Activated B cell treated with CpG ODN at 0.5 μM for 24 hours (primary cell): ENCODE results near the gene SH2D6. TPM values are rescaled to one million over a fixed set of nuclear protein-coding genes. Genes with fewer than 3 reads are reported as not detected.

Experiments
- ATAC-seq: fragments of 200-7000 bp; cut with Tn5 transposase; one replicate; pipeline ENCODE4 v1.10.0; 2021; ENCODE audit warnings: low read depth, mild to moderate bottlenecking, moderate library complexity
- CTCF ChIA-PET: fragments of 350-600 bp; sonication (Branson Sonifier 250); formaldehyde crosslinking; loops from one replicate; lab custom pipeline; 2021; ENCODE audit warnings: antibody characterized with exemption; lab: Charles Lee
- POLR2A ChIA-PET: fragments of 350-600 bp; sonication (Branson Sonifier 250); formaldehyde crosslinking; loops from one replicate; lab custom pipeline; 2021; ENCODE audit warnings: antibody characterized with exemption; lab: Charles Lee
- DNase-seq: peaks from one replicate; pipeline ENCODE4 v3.0.0; 2022
- H3K27ac Mint-ChIP-seq: one replicate; pipeline ENCODE4 v1.8.0; 2020; ENCODE audit warnings: mixed read lengths
- H3K27me3 Mint-ChIP-seq: one replicate; pipeline ENCODE4 v1.8.0; 2021; ENCODE audit warnings: mixed read lengths
- H3K36me3 Mint-ChIP-seq: one replicate; pipeline ENCODE4 v1.8.0; 2021; ENCODE audit warnings: low read depth, mixed read lengths
- H3K4me1 Mint-ChIP-seq: one replicate; pipeline ENCODE4 v1.8.0; 2021; ENCODE audit warnings: mixed read lengths
- H3K4me3 Mint-ChIP-seq: one replicate; pipeline ENCODE4 v1.8.0; 2020; ENCODE audit warnings: mild to moderate bottlenecking, mixed read lengths
- H3K9me3 Mint-ChIP-seq: one replicate; pipeline ENCODE4 v1.8.0; 2020; ENCODE audit warnings: mixed read lengths
- CTCF ChIP-seq: fragments of 200-600 bp; IDR thresholded peaks from one replicate; pipeline ENCODE4 v1.8.0; 2022; ENCODE audit warnings: antibody characterized with exemption, mild to moderate bottlenecking
- intact Hi-C: fragments of 100-400 bp; cut with micrococcal nuclease; formaldehyde crosslinking; loops from one replicate; pipeline ENCODE4 v1.15.1; 2024
- total RNA-seq: library from RNA; stranded (reverse); gene quantifications from 2 replicates; pipeline ENCODE4 v1.2.3, GENCODE V29; 2022

SH2D6 gene
- total RNA-seq, 1 donor from 2014 or later: 1.6 TPM

- no peaks in the 10 kb centered on the region for H3K9me3 Mint-ChIP-seq
- no peaks in the 10 kb centered on the region for H3K27me3 Mint-ChIP-seq
- no peak for ATAC-seq
- H3K27ac Mint-ChIP-seq: no peak overlapping the region
- H3K36me3 Mint-ChIP-seq: no peaks in the 10 kb centered on the region
- ChIA-PET POLR2A (interaction anchor here (0.9 kb wide), 1 partner anchor 115 kb away, joined by 3 read pairs; the partner anchor contains the start of gene MAT2A), CTCF (interaction anchor here (1.4 to 2.0 kb wide), 3 partner anchors 12 to 128 kb away, joined by 3 to 14 read pairs (median 3); no protein-coding TSS in a partner anchor)
- peaks cover 18% of the 10 kb centered on the region for H3K4me1 Mint-ChIP-seq
- no peak overlapping the region for H3K4me3 Mint-ChIP-seq
- DNase-seq: no peak
- no peak for TF ChIP-seq CTCF
- intact Hi-C loops: loop anchor here (5.0 kb wide), 1 partner anchor 464 kb away; the partner anchor contains the start of gene ST3GAL5
Measured at GRCh38 chr2:85423525-85423924, 5.0 kb downstream of the SH2D6 start.

GRCh38 chr2:85425588-85425987 lies 7.1 kb downstream of the SH2D6 start:
- CTCF ChIA-PET: no interaction called here
- no peak for ATAC-seq
- Mint-ChIP-seq H3K27me3 (no peaks in the 10 kb centered on the region), H3K4me1 (peaks cover 4% of the 10 kb centered on the region), H3K27ac (no peak overlapping the region), H3K36me3 (no peaks in the 10 kb centered on the region), H3K4me3 (no peak overlapping the region), H3K9me3 (no peaks in the 10 kb centered on the region)
- no peak for TF ChIP-seq CTCF
- intact Hi-C loops: no loop called here
- DNase-seq: no peak
- POLR2A ChIA-PET: no interaction called here

- intact Hi-C loops: no loop called here
Measured at GRCh38 chr2:85427300-85427835, 8.9 kb downstream of the SH2D6 start.

GRCh38 chr2:85428343-85428881 lies 9.9 kb downstream of the SH2D6 start:
- POLR2A ChIA-PET: interaction anchor here (0.6 to 2.7 kb wide), 4 partner anchors 10 to 110 kb away, joined by 3 to 11 read pairs (median 6); partner anchors contain the start of gene MAT2A
- no peak for DNase-seq
- no peak for TF ChIP-seq CTCF
- no peaks in the 10 kb centered on the region for H3K9me3 Mint-ChIP-seq
- no peak overlapping the region for H3K4me3 Mint-ChIP-seq
- H3K4me1 Mint-ChIP-seq: no peaks in the 10 kb centered on the region
- no peak for ATAC-seq
- H3K27me3 Mint-ChIP-seq: no peaks in the 10 kb centered on the region
- intact Hi-C loops: no loop called here
- no peak overlapping the region for H3K27ac Mint-ChIP-seq
- no peaks in the 10 kb centered on the region for H3K36me3 Mint-ChIP-seq
- CTCF ChIA-PET: interaction anchor here (1.0 to 1.4 kb wide), 2 partner anchors 9 to 124 kb away, joined by 4 read pairs; no protein-coding TSS in a partner anchor

More at GRCh38 chr2:85427300-85427835, 8.9 kb downstream of the SH2D6 start:
- no peaks in the 10 kb centered on the region for H3K9me3 Mint-ChIP-seq
- no peaks in the 10 kb centered on the region for H3K4me1 Mint-ChIP-seq
- ChIA-PET CTCF (interaction anchor here (1.0 kb wide), 1 partner anchor 125 kb away, joined by 4 read pairs; no protein-coding TSS in a partner anchor), POLR2A (interaction anchor here (0.7 to 2.7 kb wide), 3 partner anchors 11 to 111 kb away, joined by 3 to 11 read pairs (median 4); partner anchors contain the start of gene MAT2A)
- ATAC-seq (no peak), DNase-seq (no peak)
- H3K27me3 Mint-ChIP-seq: no peaks in the 10 kb centered on the region
- no peak for TF ChIP-seq CTCF
- H3K4me3 Mint-ChIP-seq: no peak overlapping the region
- no peak overlapping the region for H3K27ac Mint-ChIP-seq
- H3K36me3 Mint-ChIP-seq: no peaks in the 10 kb centered on the region

GRCh38 chr2:85429213-85429923 lies 10.9 kb downstream of the SH2D6 start:
- DNase-seq (no peak), ATAC-seq (no peak)
- Mint-ChIP-seq H3K9me3 (no peaks in the 10 kb centered on the region), H3K4me3 (no peak overlapping the region), H3K36me3 (no peaks in the 10 kb centered on the region), H3K27me3 (no peaks in the 10 kb centered on the region), H3K4me1 (no peaks in the 10 kb centered on the region), H3K27ac (no peak overlapping the region)
- CTCF ChIA-PET: interaction anchor here (1.4 kb wide), 1 partner anchor 10 kb away, joined by 4 read pairs; no protein-coding TSS in a partner anchor
- intact Hi-C loops: no loop called here
- TF ChIP-seq CTCF: no peak
- POLR2A ChIA-PET: interaction anchor here (0.6 to 2.7 kb wide), 3 partner anchors 9 to 91 kb away, joined by 5 to 11 read pairs (median 9); partner anchors contain the start of gene SH2D6
